ENCODE measurements around the gene MRPL22.

- TF ChIP-seq HDGF (IDR thresholded peaks at IDR 0.05; ENCODE audit: borderline replicate concordance) (no peak), PKNOX1 (IDR thresholded peaks at IDR 0.05) (no peak), ZNF384 (IDR thresholded peaks at IDR 0.05) (no peak), ARNT (IDR thresholded peaks at IDR 0.05) (no peak), TARDBP (IDR thresholded peaks at IDR 0.05) (no peak), BHLHE40 (IDR thresholded peaks at IDR 0.05; ENCODE audit: borderline replicate concordance) (no peak), SUZ12 (IDR thresholded peaks at IDR 0.05) (no peak), NFRKB (IDR thresholded peaks at IDR 0.05) (no peak), FOXK2 (IDR thresholded peaks at IDR 0.05) (no peak)
Observed at GRCh38 chr5:154898210-154898609, 42.7 kb upstream of the MRPL22 start.

Measured in HEK293T (cell line).